ENCODE data around the gene TMA7B.
A peak's percentile ranks its signal among the peaks of the same experiment; 100 is the strongest.
"Not testable (repeated sequence)": the region's sequence is repeated elsewhere in the genome, so short reads cannot be mapped to it uniquely, and the experiment has no call there.

TMA7B gene

GRCh38 chr22:39933741-39934140 is 26.5 kb upstream of the TMA7B start:
- DNase-seq = no peak

DNA sequence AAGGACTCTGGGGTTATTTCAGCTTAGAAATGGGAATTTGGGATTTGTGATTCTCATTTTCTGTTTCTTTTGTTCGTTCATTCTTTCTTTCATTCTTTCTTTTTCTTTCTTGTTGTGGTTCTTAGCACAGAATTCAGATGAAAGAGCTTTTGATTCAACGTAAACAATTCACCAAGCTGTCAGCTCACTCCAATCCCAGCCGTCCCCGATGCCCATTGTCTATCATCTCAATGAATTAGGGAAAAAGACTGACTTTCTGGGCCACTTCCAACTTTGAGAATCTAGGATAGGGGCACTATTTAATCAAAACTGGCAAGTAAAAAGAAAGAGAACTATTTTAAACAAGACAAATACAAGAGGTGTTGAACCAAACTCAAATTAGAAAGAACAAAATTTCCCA is 25.1 kb upstream of the TMA7B start:
- no peak for DNase-seq

DNA sequence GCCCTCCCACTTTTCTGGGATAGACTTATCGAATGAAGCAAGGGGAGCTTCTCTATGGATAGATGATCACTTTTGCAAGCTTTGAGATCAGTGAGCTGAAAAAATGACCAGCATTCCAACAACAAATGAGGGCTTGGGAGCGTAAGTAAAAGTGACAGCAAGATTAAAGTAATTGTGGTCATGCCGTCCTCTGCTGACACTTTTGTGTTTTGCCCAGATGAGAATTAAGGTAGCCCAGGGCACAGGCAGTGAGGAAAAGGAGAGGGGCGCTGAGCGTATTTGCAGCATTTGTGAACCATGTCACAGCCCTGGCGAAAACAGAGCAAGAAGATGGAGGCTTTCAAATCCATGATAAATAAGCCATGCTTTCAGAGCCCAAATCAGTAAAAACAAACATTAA is 24.6 kb upstream of the TMA7B start:
- DNase-seq = no peak

DNA sequence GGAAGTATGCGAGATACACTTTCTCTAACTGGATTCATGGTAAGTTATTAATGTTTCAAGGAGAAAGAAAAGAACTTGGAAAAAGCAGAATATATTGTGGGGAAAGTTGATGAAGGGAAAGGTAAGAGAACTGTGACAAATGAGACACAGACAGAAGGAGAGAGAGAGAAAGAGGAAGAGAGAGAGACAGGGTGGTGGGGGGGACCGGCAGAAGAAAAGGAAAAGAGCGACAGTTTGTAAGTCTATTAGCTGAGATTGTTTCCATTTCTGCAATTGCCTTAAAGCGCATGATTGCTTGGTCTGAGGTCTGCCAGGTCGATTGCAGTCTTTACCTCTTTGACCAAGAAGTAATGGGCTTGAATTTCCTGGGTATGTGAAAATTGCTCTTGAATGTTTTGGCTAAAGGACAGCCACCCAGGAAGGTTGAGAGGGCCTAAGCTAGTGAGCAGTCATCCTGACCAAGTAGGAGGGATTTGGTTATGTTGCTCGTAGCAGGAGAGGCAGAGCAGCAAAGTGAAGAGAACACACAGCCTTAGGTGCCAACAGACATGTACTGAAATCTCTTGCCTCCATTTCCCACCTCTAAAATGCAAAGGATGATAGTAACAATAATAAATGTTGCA is 23.6 kb upstream of the TMA7B start:
- DNase-seq = no peak

- DNase-seq = no peak
These were observed 22.3 kb upstream of the TMA7B start for GRCh38 chr22:39937906-39938305.

GRCh38 chr22:39938509-39939111 is 21.6 kb upstream of the TMA7B start:
- DNase-seq = no peak

DNA sequence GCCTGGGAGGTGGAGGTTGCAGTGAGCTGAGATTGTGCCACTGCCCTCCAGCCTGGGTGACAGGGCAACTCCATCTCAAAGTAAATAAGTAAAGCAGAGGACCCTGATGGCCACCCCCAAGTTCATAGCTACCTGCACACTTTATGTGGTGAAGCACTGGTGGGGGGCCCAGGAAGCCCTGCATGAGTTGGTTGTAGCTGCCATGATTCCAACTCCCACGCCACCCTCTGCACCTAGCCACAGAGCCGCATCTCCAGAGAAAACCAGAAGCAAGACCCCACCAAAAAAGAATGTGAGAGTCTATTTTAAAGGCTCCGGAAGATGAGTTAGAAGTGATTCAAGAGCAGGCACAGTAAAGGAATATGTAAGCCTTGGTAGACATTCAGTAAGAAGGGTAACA is 20.4 kb upstream of the TMA7B start:
- DNase-seq = no peak

DNA sequence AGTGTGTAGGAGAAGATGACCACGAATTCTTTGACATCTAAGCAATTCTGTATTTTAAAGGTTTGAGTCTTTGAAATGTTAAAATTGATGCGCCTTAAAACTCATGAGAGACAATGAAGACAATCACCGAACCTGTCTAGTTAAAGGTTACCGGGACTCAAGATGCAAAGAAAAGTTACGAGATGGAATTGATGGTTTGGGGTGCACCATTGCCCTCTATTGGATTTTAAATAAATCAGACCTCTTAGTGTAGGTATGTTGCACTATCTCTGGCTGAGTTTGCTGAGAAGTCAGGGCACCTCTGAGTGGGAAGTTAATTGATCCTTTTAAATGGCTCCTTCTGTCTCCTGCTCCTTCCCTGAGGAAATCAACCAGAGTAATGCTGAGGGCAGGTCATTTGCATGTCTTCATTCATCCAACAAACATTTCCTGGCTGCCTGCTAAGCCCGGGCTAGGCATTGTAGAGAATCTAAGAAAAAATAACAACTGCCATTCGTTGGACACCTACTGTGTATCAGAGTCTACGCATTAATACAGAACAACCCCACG is 19.4 kb upstream of the TMA7B start:
- no peak for DNase-seq

DNA sequence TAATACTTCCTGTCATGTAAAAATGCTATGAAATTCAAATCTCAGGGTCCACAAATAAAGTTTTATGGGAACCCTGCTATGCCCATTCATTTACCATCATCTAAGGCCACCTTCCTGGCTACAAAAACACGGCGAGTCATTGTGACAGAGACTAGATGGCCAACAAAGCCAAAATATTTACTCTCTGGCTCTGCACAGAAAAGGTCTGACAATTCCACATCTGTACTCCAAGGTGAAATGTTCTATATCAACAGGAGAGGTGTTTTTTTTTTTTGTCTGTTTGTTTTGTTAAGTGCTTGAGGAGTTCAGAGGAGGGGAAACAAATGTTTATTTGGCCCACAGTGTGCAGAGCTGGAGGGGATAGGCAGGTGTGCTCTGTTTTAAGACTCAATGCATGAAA is 18.6 kb upstream of the TMA7B start:
- DNase-seq = peak; percentile 91

DNA sequence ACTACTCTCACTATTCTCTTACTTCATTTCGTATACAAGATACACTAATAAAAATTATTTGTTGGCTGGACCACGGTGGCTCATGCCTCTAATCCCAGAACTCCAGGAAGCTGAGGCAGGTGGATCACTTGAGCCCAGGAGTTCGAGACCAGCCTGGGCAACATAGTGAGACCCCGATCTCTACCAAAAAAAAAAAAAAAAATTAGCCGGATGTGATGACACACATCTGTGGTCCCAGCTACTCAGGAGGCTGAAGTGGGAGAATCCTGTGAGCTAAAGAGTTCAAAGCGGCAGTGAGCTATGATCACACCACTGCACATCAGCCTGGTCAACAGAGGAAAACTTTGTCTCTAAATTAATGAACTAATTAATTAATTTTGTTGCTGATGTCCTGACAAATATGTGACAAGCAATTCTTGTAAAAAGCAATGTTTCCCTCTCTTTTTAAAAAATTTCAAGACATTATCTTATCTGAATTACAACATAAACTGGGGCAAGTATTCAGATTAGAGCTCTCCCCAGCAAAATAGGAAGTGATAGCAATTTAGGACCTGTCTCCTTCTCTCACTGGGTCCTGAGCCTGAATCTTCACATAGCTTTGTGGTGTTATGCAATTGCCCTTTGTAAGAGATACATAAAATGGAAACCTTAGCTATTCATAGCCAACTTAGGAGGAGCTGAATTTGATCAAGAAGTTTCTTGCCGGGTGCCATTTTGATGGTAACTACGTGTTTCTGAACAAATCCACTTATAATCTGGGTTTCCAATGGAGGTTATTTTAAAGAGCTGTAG is 17.6 kb upstream of the TMA7B start:
- DNase-seq = no peak

GRCh38 chr22:39943337-39943736 is 16.9 kb upstream of the TMA7B start:
- DNase-seq = no peak

GRCh38 chr22:39943953-39944872 is 16.0 kb upstream of the TMA7B start:
- DNase-seq = peak; percentile 48

DNA sequence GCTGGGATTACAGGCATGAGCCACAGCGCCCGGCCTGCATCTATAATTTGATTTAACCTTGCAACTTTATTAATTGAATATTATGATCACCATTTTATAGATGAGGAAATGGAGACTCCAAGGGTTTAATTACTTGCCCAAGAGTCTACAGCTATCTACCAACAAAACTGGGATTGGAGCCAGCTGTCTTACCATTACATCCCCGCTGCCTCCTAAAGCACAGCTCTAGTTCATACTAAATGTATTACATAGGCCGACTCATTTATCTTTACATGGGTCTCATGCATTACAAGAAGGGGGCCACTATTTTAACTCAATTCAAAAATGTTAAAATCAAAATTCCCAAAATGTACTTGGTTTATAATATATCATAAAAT is 14.1 kb upstream of the TMA7B start:
- DNase-seq = no peak

- DNase-seq = no peak
These were observed 13.5 kb upstream of the TMA7B start for GRCh38 chr22:39946503-39947219.

GRCh38 chr22:39947220-39948216 is 12.7 kb upstream of the TMA7B start:
- no peak for DNase-seq

- DNase-seq = no peak
These were observed 10.0 kb upstream of the TMA7B start for GRCh38 chr22:39949964-39950737.

GRCh38 chr22:39951603-39952293 is 8.4 kb upstream of the TMA7B start:
- DNase-seq = not testable (repeated sequence)

DNA sequence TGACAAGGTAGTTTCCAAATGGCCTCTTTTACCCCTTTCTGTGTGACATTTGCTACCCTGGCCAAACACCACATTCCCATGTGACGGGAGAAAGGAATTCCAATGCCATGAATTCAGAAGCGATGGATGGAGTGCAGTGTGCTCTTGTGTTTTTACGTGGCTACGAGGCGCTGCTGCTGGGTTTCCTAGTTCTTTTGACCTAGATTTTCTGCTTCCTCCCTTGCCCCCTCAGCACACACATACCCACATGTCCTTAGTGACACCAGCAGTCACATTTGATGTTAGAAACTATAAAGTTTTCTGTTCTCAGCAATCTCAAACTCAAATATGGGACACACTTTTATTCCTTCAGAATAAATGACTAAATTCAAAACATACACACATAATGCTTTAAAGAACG is 7.8 kb upstream of the TMA7B start:
- DNase-seq = no peak

GRCh38 chr22:39953101-39953500 is 7.1 kb upstream of the TMA7B start:
- DNase-seq = no peak
